Hepatocyte (in vitro differentiated cells): Measurements from ENCODE around the gene CMSS1. TPM values are rescaled to one million over a fixed set of nuclear protein-coding genes. Genes with fewer than 3 reads are reported as not detected.
A peak's percentile ranks its signal among the peaks of the same experiment; 100 is the strongest.

Experiments used
- DNase-seq: peaks from one replicate; pipeline ENCODE4 v3.0.0-alpha.2; 2016; ENCODE audit warnings: low spot score
- H2AFZ ChIP-seq: fragments of 200-600 bp; sonication (generic); 2 replicates; pipeline ENCODE4 v1.6.0; 2016; ENCODE audit warnings: antibody characterized with exemption, mild to moderate bottlenecking
- H3K27ac ChIP-seq: fragments of 200-600 bp; sonication (generic); 2 replicates; pipeline ENCODE4 v1.5.1; 2016; ENCODE audit warnings: mild to moderate bottlenecking
- H3K27me3 ChIP-seq: fragments of 200-600 bp; sonication (generic); 2 replicates; pipeline ENCODE4 v1.6.1; 2016
- H3K36me3 ChIP-seq: fragments of 200-600 bp; sonication (generic); replicated peaks from 2 replicates; pipeline ENCODE4 v1.5.1; 2016; ENCODE audit warnings: low read depth; ENCODE audit not compliant: insufficient read depth
- H3K4me1 ChIP-seq: fragments of 200-600 bp; sonication (generic); 2 replicates; pipeline ENCODE4 v1.5.1; 2016; ENCODE audit warnings: mild to moderate bottlenecking, moderate library complexity; ENCODE audit not compliant: insufficient read depth
- H3K4me2 ChIP-seq: fragments of 200-600 bp; sonication (generic); 2 replicates; pipeline ENCODE4 v1.6.0; 2016
- H3K4me3 ChIP-seq: fragments of 200-600 bp; sonication (generic); 2 replicates; pipeline ENCODE4 v1.5.1; 2016; ENCODE audit warnings: mild to moderate bottlenecking
- H3K79me2 ChIP-seq: fragments of 200-600 bp; sonication (generic); 2 replicates; pipeline ENCODE4 v1.6.0; 2017; ENCODE audit warnings: mild to moderate bottlenecking
- H3K9me2 ChIP-seq: fragments of 200-600 bp; sonication (generic); replicated peaks from 2 replicates; pipeline ENCODE4 v1.6.0; 2017; ENCODE audit warnings: mild to moderate bottlenecking; ENCODE audit not compliant: insufficient read depth
- H3K9me3 ChIP-seq: fragments of 200-600 bp; sonication (generic); 2 replicates; pipeline ENCODE4 v1.5.1; 2016; ENCODE audit warnings: low read depth, mild to moderate bottlenecking
- H4K20me1 ChIP-seq: fragments of 200-600 bp; sonication (generic); 2 replicates; pipeline ENCODE4 v1.6.0; 2016; ENCODE audit warnings: mild to moderate bottlenecking; ENCODE audit not compliant: insufficient read depth, poor library complexity, severe bottlenecking
- EZH2 ChIP-seq: fragments of 200-600 bp; sonication (generic); IDR thresholded peaks from 2 replicates; pipeline ENCODE4 v1.6.1; 2016; ENCODE audit warnings: antibody characterized with exemption, mild to moderate bottlenecking, borderline replicate concordance
- EZH2phosphoT487 ChIP-seq: fragments of 200-600 bp; sonication (generic); IDR thresholded peaks from one replicate; pipeline ENCODE4 v1.6.1; 2018; ENCODE audit warnings: antibody characterized with exemption, mild to moderate bottlenecking, low read depth, moderate library complexity; ENCODE audit not compliant: unreplicated experiment, severe bottlenecking
- WGBS: methylation state at CpG from one replicate; pipeline ENCODE4 v1.1.6; 2016; ENCODE audit warnings: low lambda C conversion rate; ENCODE audit errors: missing lambda C conversion rate; 5-methylcytosine and 5-hydroxymethylcytosine counted together
- polyA plus RNA-seq: library from polyadenylated mRNA; unstranded; fragments of >200 nt; fragmentation: Nextera tagmentation; extraction: Ambion mirVana; gene quantifications from 2 replicates; pipeline ENCODE4 v1.2.1, GENCODE V29; 2016
- total RNA-seq: library from RNA; depleted of rRNA; stranded (reverse); fragments of >200 nt; gene quantifications from 2 replicates; pipeline ENCODE4 v1.2.3, GENCODE V29; 2014
- TF ChIP-seq, protein P1 (sequence below): fragments of 200-600 bp; sonication (generic); IDR thresholded peaks from 2 replicates; pipeline ENCODE4 v1.5.1; 2016; ENCODE audit warnings: antibody characterized with exemption, mild to moderate bottlenecking; ENCODE audit not compliant: poor library complexity

Gene CMSS1
- total and polyA plus RNA-seq, 2 experiments from 2014 or later, result 11.8 to 17.0 TPM

DNA sequence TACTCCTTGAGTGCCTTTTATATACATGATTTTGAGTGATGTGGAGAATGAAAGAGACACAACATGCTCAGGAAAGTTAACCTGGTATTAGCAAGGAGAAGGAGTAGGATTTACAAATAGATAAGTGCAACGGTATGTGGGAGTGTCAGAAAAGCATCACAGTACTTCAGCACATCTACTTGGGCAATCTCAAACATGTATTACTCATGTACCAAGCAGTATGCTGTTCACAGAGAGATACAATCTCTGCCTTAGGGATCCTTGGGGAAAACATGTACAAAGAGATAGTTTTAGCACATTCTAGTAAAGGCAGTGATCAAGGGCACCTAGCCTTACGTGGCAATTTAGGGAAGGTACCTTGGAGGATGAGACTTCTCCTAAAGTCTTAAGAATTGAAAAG, 150.1 kb downstream of the CMSS1 start:
- H3K4me2 ChIP-seq, result no peak overlapping the region
- WGBS, result 57% methylated on average over 2 of the region's 2 CpGs
- H4K20me1 ChIP-seq, result no peaks in the 10 kb centered on the region
- no peak overlapping the region for H2AFZ ChIP-seq
- no peak for TF ChIP-seq EZH2
- no peak for TF ChIP-seq EZH2phosphoT487
- TF ChIP-seq, protein P1, sequence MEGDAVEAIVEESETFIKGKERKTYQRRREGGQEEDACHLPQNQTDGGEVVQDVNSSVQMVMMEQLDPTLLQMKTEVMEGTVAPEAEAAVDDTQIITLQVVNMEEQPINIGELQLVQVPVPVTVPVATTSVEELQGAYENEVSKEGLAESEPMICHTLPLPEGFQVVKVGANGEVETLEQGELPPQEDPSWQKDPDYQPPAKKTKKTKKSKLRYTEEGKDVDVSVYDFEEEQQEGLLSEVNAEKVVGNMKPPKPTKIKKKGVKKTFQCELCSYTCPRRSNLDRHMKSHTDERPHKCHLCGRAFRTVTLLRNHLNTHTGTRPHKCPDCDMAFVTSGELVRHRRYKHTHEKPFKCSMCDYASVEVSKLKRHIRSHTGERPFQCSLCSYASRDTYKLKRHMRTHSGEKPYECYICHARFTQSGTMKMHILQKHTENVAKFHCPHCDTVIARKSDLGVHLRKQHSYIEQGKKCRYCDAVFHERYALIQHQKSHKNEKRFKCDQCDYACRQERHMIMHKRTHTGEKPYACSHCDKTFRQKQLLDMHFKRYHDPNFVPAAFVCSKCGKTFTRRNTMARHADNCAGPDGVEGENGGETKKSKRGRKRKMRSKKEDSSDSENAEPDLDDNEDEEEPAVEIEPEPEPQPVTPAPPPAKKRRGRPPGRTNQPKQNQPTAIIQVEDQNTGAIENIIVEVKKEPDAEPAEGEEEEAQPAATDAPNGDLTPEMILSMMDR, result no peak
- no peaks in the 10 kb centered on the region for H3K27me3 ChIP-seq
- peaks cover 13% of the 10 kb centered on the region for H3K4me1 ChIP-seq
- no peak overlapping the region for H3K4me3 ChIP-seq
- peak overlapping the region; percentile 82 for H3K27ac ChIP-seq
- no peaks in the 10 kb centered on the region for H3K9me2 ChIP-seq
- DNase-seq, result peak; percentile 31
- no peaks in the 10 kb centered on the region for H3K9me3 ChIP-seq
- no peaks in the 10 kb centered on the region for H3K36me3 ChIP-seq
- no peaks in the 10 kb centered on the region for H3K79me2 ChIP-seq

DNA sequence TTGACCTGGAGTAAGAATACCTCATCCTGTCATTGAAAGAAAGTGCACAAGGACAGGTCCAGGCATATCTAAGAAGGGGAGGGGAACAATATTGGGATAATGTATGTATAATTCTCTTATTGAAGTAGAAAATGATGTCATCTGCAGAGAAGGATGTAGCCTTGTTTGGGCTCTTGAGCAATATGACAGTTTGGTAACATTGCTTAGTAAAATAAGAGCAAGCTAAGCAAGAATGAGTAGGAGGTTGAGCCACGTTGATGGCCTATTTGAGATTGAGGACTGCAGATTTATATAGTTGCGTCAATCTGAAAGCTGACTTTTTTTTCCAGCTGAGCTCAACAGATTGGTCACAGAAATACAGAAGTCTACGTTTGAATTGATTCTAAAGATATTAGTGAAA, 151.5 kb downstream of the CMSS1 start:
- no peak overlapping the region for H3K27ac ChIP-seq
- H4K20me1 ChIP-seq, result no peaks in the 10 kb centered on the region
- no peaks in the 10 kb centered on the region for H3K36me3 ChIP-seq
- DNase-seq, result no peak
- H3K4me1 ChIP-seq, result peaks cover 13% of the 10 kb centered on the region
- 90% methylated on average over 3 of the region's 3 CpGs for WGBS
- H3K79me2 ChIP-seq, result no peaks in the 10 kb centered on the region
- H3K4me3 ChIP-seq, result no peak overlapping the region
- H3K9me3 ChIP-seq, result no peaks in the 10 kb centered on the region
- no peak overlapping the region for H3K4me2 ChIP-seq
- no peaks in the 10 kb centered on the region for H3K9me2 ChIP-seq
- TF ChIP-seq EZH2phosphoT487 (no peak), EZH2 (no peak)
- TF ChIP-seq, protein P1, result no peak
- H2AFZ ChIP-seq, result no peak overlapping the region
- H3K27me3 ChIP-seq, result no peaks in the 10 kb centered on the region

DNA sequence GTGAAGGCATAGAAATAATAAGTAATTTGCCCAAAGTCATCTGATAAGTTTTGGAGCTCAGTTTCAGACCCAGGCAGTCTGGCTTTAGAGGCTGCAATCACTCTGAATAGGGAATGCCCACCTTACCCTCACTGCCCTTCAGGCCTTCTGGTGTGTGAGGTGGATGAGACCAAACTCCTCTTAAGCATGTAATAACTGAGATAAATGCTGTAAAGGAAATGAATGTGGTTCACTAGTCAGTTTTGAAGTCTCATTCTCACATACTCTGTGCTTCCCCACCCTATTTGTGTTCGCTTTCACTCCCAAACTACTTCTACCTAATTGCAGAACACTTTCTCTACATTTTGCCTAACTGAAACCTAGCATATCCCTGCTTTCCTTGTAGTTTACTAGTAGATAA, 152.5 kb downstream of the CMSS1 start:
- no peaks in the 10 kb centered on the region for H3K79me2 ChIP-seq
- no peaks in the 10 kb centered on the region for H3K9me3 ChIP-seq
- no peaks in the 10 kb centered on the region for H3K9me2 ChIP-seq
- H3K36me3 ChIP-seq, result no peaks in the 10 kb centered on the region
- H3K27me3 ChIP-seq, result no peaks in the 10 kb centered on the region
- H3K4me1 ChIP-seq, result peaks cover 13% of the 10 kb centered on the region
- H3K4me2 ChIP-seq, result no peak overlapping the region
- no peak for DNase-seq
- no peak overlapping the region for H3K27ac ChIP-seq
- WGBS, result 93% methylated on average over 1 of the region's 1 CpG
- H4K20me1 ChIP-seq, result no peaks in the 10 kb centered on the region
- no peak overlapping the region for H3K4me3 ChIP-seq
- no peak for TF ChIP-seq EZH2
- TF ChIP-seq, protein P1, result no peak
- H2AFZ ChIP-seq, result no peak overlapping the region

DNA sequence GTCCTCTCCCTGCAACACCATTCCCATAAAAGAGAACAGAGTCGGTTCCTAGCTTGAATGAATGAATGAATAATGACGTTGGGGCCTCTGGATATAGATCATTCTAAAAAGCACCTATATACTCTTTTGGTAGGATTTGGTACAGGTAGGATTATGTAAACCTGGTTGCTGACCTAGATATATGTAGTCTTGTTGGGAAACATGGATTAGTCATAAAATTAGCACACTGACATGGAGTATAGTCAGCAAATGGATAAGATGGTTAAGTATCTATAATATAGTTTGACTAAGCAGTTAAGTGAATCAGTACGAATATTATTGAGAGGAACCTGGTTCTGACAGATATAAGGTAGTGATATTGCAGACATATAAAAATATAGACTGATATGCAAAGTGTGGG, 154.1 kb downstream of the CMSS1 start:
- DNase-seq, result no peak

More for the DNA sequence above, 154.1 kb downstream of the CMSS1 start:
- H3K36me3 ChIP-seq, result no peaks in the 10 kb centered on the region
- H3K9me3 ChIP-seq, result no peaks in the 10 kb centered on the region
- H4K20me1 ChIP-seq, result no peaks in the 10 kb centered on the region
- TF ChIP-seq, protein P1, result no peak
- no peak for TF ChIP-seq EZH2phosphoT487
- TF ChIP-seq EZH2, result no peak
- H3K4me2 ChIP-seq, result no peak overlapping the region
- WGBS, result 96% methylated on average over 3 of the region's 3 CpGs
- no peak overlapping the region for H3K4me3 ChIP-seq
- H3K4me1 ChIP-seq, result peaks cover 7% of the 10 kb centered on the region
- no peaks in the 10 kb centered on the region for H3K9me2 ChIP-seq
- H3K27ac ChIP-seq, result no peak overlapping the region
- no peak overlapping the region for H2AFZ ChIP-seq
- no peaks in the 10 kb centered on the region for H3K79me2 ChIP-seq
- no peaks in the 10 kb centered on the region for H3K27me3 ChIP-seq
